SK-N-SH (cell line): ENCODE data around the gene FAM234A.

ENCODE experiments used
- CTCF ChIP-seq: fragments of 200-600 bp; sonication (generic); IDR thresholded peaks from 2 replicates; pipeline ENCODE4 v1.6.1; 2017; ENCODE audit warnings: antibody characterized with exemption, mild to moderate bottlenecking, moderate library complexity
- EP300 ChIP-seq, 2 experiments: IDR thresholded peaks; 2 replicates each; pipeline versions ENCODE4 v1.4.0 to v1.6.1; 2012; ENCODE audit warnings: borderline replicate concordance in 1 of 2, low read depth in 1 of 2, low read length in 1 of 2
- EZH2phosphoT487 ChIP-seq: fragments of 200-600 bp; sonication (generic); IDR thresholded peaks from 2 replicates; pipeline ENCODE4 v1.6.1; 2017; ENCODE audit warnings: low read depth, mixed run types, mild to moderate bottlenecking, antibody characterized with exemption, moderate library complexity, borderline replicate concordance
- MEF2A ChIP-seq: IDR thresholded peaks from 2 replicates; pipeline ENCODE4 v1.4.0; 2012; ENCODE audit warnings: low read depth, borderline replicate concordance
- MXI1 ChIP-seq: IDR thresholded peaks from 2 replicates; pipeline ENCODE4 v1.6.1; 2012; ENCODE audit warnings: mild to moderate bottlenecking, low read depth, low read length, improper control_type of control experiment
- RAD21 ChIP-seq: IDR thresholded peaks from 2 replicates; pipeline ENCODE4 v1.6.1; 2012; ENCODE audit warnings: mild to moderate bottlenecking, low read length
- TEAD4 ChIP-seq: IDR thresholded peaks from 2 replicates; pipeline ENCODE4 v1.4.0; 2012; ENCODE audit warnings: mild to moderate bottlenecking, borderline replicate concordance; ENCODE audit not compliant: insufficient read depth
- TF ChIP-seq, protein P1 (sequence below): IDR thresholded peaks from 2 replicates; pipeline ENCODE4 v1.6.1; 2012; ENCODE audit warnings: mild to moderate bottlenecking, low read depth, low read length, moderate library complexity

- TF ChIP-seq CTCF (no peak), EZH2phosphoT487 (no peak), TEAD4 (no peak), MEF2A (no peak), RAD21 (no peak), EP300 (IDR thresholded peaks at IDR 0.05; ENCODE audit: borderline replicate concordance in 1 of 2, low read depth in 1 of 2, low read length in 1 of 2) (no peak), MXI1 (no peak)
- TF ChIP-seq, protein P1, sequence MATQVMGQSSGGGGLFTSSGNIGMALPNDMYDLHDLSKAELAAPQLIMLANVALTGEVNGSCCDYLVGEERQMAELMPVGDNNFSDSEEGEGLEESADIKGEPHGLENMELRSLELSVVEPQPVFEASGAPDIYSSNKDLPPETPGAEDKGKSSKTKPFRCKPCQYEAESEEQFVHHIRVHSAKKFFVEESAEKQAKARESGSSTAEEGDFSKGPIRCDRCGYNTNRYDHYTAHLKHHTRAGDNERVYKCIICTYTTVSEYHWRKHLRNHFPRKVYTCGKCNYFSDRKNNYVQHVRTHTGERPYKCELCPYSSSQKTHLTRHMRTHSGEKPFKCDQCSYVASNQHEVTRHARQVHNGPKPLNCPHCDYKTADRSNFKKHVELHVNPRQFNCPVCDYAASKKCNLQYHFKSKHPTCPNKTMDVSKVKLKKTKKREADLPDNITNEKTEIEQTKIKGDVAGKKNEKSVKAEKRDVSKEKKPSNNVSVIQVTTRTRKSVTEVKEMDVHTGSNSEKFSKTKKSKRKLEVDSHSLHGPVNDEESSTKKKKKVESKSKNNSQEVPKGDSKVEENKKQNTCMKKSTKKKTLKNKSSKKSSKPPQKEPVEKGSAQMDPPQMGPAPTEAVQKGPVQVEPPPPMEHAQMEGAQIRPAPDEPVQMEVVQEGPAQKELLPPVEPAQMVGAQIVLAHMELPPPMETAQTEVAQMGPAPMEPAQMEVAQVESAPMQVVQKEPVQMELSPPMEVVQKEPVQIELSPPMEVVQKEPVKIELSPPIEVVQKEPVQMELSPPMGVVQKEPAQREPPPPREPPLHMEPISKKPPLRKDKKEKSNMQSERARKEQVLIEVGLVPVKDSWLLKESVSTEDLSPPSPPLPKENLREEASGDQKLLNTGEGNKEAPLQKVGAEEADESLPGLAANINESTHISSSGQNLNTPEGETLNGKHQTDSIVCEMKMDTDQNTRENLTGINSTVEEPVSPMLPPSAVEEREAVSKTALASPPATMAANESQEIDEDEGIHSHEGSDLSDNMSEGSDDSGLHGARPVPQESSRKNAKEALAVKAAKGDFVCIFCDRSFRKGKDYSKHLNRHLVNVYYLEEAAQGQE: no peak
These were observed 8.7 kb downstream of the FAM234A start for GRCh38 chr16:243348-243747.
